Measurements from ENCODE around the gene PYGO2.

DNA sequence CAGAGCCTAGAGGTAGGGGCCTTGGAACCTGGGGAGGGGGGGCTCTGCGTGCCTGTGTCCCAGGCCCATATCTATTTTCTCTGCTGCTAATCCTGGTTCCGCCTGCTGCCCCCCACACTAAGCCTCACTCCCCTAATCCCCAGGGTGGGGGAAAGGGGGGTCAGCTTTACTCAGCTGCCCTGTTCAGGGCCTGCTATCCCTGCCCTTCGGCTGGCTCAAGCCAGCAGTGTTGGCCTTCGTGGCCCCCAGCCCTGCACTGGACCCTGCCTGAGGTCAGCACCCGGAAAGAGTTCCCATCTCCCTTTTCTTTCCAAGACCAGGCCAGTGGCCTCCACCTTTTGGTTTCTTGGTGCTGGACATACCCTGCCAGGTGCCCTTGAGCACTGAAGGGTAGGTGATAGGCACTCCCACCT lies 49.4 kb upstream of the PYGO2 start:
- TF ChIP-seq, protein P1, sequence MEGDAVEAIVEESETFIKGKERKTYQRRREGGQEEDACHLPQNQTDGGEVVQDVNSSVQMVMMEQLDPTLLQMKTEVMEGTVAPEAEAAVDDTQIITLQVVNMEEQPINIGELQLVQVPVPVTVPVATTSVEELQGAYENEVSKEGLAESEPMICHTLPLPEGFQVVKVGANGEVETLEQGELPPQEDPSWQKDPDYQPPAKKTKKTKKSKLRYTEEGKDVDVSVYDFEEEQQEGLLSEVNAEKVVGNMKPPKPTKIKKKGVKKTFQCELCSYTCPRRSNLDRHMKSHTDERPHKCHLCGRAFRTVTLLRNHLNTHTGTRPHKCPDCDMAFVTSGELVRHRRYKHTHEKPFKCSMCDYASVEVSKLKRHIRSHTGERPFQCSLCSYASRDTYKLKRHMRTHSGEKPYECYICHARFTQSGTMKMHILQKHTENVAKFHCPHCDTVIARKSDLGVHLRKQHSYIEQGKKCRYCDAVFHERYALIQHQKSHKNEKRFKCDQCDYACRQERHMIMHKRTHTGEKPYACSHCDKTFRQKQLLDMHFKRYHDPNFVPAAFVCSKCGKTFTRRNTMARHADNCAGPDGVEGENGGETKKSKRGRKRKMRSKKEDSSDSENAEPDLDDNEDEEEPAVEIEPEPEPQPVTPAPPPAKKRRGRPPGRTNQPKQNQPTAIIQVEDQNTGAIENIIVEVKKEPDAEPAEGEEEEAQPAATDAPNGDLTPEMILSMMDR (conservative IDR thresholded peaks at IDR 0.05) = no peak
- no peak for TF ChIP-seq ZFX (IDR thresholded peaks at IDR 0.05)
